K562 (cell line): ENCODE data around the gene ZBTB22. TPM values are rescaled to one million over a fixed set of nuclear protein-coding genes. Genes with fewer than 3 reads are reported as not detected.

Experiments used
- BHLHE40 ChIP-seq: IDR thresholded peaks from 2 replicates; pipeline ENCODE4 v1.6.1; 2011; ENCODE audit warnings: low read length, improper control_type of control experiment
- CHD4 ChIP-seq: fragments of 200-600 bp; sonication (generic); IDR thresholded peaks from 3 replicates; pipeline ENCODE4 v1.6.1; 2012; ENCODE audit warnings: low read depth, mild to moderate bottlenecking, mixed read lengths, low read length, inconsistent platforms; ENCODE audit not compliant: insufficient read depth, insufficient replicate concordance, poor library complexity, severe bottlenecking
- FIP1L1 ChIP-seq: fragments of 200-400 bp; formaldehyde crosslinking; IDR thresholded peaks from 2 replicates; pipeline ENCODE4 v1.6.1; 2018; ENCODE audit warnings: mild to moderate bottlenecking, low read depth, low read length; ENCODE audit not compliant: poor library complexity, severe bottlenecking
- HOXB6 ChIP-seq: fragments of 250-450 bp; sonication (Bioruptor Pico); IDR thresholded peaks from 2 replicates; pipeline ENCODE4 v1.5.1; 2022; ENCODE audit warnings: mild to moderate bottlenecking, borderline replicate concordance
- PML ChIP-seq: IDR thresholded peaks from 2 replicates; pipeline ENCODE4 v1.6.1; 2012; ENCODE audit warnings: low read length, inconsistent platforms
- SMAD2 ChIP-seq: fragments of 150-350 bp; IDR thresholded peaks from 2 replicates; pipeline ENCODE4 v1.6.1; 2014; ENCODE audit warnings: low read depth, mild to moderate bottlenecking, low read length
- STAT5A ChIP-seq: IDR thresholded peaks from 2 replicates; pipeline ENCODE4 v1.6.1; 2012; ENCODE audit warnings: low read length, inconsistent platforms, borderline replicate concordance
- TEAD2 ChIP-seq: fragments of 450-650 bp; IDR thresholded peaks from 2 replicates; pipeline ENCODE4 v1.6.1; 2016; ENCODE audit warnings: missing genetic modification characterization, control low read depth, missing compliant biosample characterization
- TOE1 ChIP-seq, 2 experiments: fragments of 450-650 bp in 1 of 2; sonication (generic) in 1 of 2; formaldehyde crosslinking in 1 of 2; IDR thresholded peaks; 2 replicates each; pipeline versions ENCODE4 v1.7.1 to v1.8.0; 2016 to 2022; ENCODE audit warnings: borderline replicate concordance in 2 of 2, mild to moderate bottlenecking in 2 of 2, antibody characterized with exemption in 1 of 2, inconsistent platforms in 1 of 2, low read depth in 1 of 2, missing genetic modification reagents in 1 of 2, moderate library complexity in 1 of 2
- ZNF146 ChIP-seq: IDR thresholded peaks from one replicate; pipeline ENCODE4 v1.6.1; 2018; ENCODE audit warnings: missing compliant biosample characterization; ENCODE audit not compliant: unreplicated experiment
- ZNF3 ChIP-seq: fragments of 250-450 bp; sonication (Bioruptor Pico); IDR thresholded peaks from 2 replicates; pipeline ENCODE4 v1.5.0; 2021; ENCODE audit warnings: mild to moderate bottlenecking, moderate library complexity
- ZNF41 ChIP-seq: fragments of 250-450 bp; sonication (Bioruptor Pico); conservative IDR thresholded peaks from 2 replicates; pipeline ENCODE4 v1.4.0; 2020; ENCODE audit warnings: mild to moderate bottlenecking
- ZNF431 ChIP-seq: sonication (generic); formaldehyde crosslinking; IDR thresholded peaks from 2 replicates; pipeline ENCODE4 v1.8.0; 2022; ENCODE audit warnings: mild to moderate bottlenecking, missing genetic modification reagents
- ZNF561 ChIP-seq: fragments of 450-650 bp; formaldehyde crosslinking; conservative IDR thresholded peaks from 2 replicates; pipeline ENCODE4 v1.4.0; 2020; ENCODE audit warnings: mild to moderate bottlenecking, moderate library complexity
- polyA plus RNA-seq, 8 experiments: library from polyadenylated mRNA; depleted of rRNA in 4 of 8; stranded (reverse) in 5 of 8; unstranded in 3 of 8; fragments of >200 nt; fragmentation: Nextera tagmentation in 2 of 8; fragmentation: Illumina TruSeq in 1 of 8; extraction: Ambion mirVana in 2 of 8; extraction: Trizol in 1 of 8; gene quantifications; 2 replicates each; pipeline versions ENCODE4 v1.2.1 to v1.2.3, GENCODE V29; 2011 to 2014; ENCODE audit warnings: inconsistent platforms in 1 of 8, missing spikeins in 1 of 8
- total RNA-seq, 7 experiments: library from RNA; depleted of rRNA in 6 of 7; stranded (reverse); fragments of >200 nt in 6 of 7; fragmentation: Illumina TruSeq in 2 of 7; extraction: Trizol in 2 of 7; gene quantifications; 2 replicates each; pipeline versions ENCODE4 v1.2.1 to v1.2.3, GENCODE V29; 2011 to 2021; ENCODE audit warnings: low replicate concordance in 1 of 7
- TF ChIP-seq, protein P1 (sequence below): sonication (generic); formaldehyde crosslinking; IDR thresholded peaks from 2 replicates; pipeline ENCODE4 v1.8.0; 2022; ENCODE audit warnings: mild to moderate bottlenecking, low read depth, missing genetic modification reagents
- TF ChIP-seq, protein P2 (sequence below): sonication (generic); formaldehyde crosslinking; IDR thresholded peaks from 2 replicates; pipeline ENCODE4 v1.8.0; 2022; ENCODE audit warnings: mild to moderate bottlenecking, missing genetic modification reagents
- TF ChIP-seq, protein P3 (sequence below): fragments of 450-650 bp; formaldehyde crosslinking; IDR thresholded peaks from 2 replicates; pipeline ENCODE4 v1.4.0; 2022; ENCODE audit warnings: missing genetic modification characterization
- TF ChIP-seq, protein P4 (sequence below): sonication (generic); formaldehyde crosslinking; IDR thresholded peaks from 2 replicates; pipeline ENCODE4 v1.5.0; 2020; ENCODE audit warnings: missing genetic modification reagents
- TF ChIP-seq, protein P5 (sequence below): fragments of 200-800 bp; sonication (Bioruptor generic); IDR thresholded peaks from 2 replicates; pipeline ENCODE4 v1.6.1; 2017; ENCODE audit warnings: missing genetic modification characterization, missing compliant biosample characterization
- TF ChIP-seq, protein P6 (sequence below): sonication (generic); formaldehyde crosslinking; IDR thresholded peaks from 2 replicates; pipeline ENCODE4 v1.9.0; 2022; ENCODE audit warnings: mild to moderate bottlenecking, missing genetic modification reagents

Gene ZBTB22
- total and polyA plus RNA-seq, 9 of the 15 experiments (the other 6 are each of a cell fraction or from before 2014, with no cell fraction given) = 0.21 to 11.9 (median 7.1) TPM

DNA sequence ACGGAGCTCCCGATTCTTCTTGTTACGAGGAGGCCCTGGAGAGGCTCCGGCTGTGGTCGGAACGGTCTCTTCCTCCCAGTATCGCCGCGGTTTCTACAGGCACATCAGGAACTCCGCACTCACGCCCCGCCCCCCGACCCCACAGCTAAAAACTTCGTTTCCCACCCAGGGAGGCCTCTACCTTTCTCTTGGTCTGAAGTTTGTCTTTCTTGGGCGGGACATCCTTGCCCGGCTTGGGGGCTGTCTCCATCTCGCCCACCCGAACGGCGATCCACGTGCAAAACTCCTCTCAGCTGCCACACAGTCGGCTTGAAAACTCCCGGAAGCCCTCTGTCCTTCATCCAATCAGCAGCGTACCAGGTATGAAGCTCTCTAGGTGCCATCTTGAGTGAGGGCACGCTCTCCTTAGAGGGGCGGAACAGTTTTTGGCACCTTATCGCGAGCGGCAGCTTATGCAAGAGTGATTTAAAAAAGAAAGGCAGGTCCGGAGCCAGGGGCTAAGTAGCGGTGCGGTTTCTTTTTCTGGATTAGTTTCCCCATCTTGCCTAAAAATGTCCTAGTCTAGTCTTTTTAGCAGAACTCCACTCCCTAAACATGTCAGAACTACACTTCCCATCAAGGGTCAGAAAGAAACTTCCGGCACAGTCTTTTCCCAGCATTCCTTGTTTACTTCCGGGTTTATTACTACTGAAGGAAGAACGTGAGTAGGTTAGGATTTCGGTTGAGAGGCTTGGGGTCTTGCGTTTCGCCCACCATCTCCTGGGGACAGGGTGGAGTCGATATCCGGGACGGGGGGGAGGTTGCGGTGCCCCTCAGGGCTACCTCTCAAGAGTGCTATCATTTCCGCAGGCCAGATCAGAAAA is 28.4 kb downstream of the ZBTB22 start, which contains the start of the genes PFDN6 and WDR46 (continued):
- TF ChIP-seq, protein P1, sequence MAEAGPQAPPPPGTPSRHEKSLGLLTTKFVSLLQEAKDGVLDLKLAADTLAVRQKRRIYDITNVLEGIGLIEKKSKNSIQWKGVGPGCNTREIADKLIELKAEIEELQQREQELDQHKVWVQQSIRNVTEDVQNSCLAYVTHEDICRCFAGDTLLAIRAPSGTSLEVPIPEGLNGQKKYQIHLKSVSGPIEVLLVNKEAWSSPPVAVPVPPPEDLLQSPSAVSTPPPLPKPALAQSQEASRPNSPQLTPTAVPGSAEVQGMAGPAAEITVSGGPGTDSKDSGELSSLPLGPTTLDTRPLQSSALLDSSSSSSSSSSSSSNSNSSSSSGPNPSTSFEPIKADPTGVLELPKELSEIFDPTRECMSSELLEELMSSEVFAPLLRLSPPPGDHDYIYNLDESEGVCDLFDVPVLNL (CRISPR knock-in tag) = no peak
- TF ChIP-seq ZNF561 (CRISPR knock-in tag) (no peak), STAT5A (no peak), ZNF41 (no peak), TOE1 (IDR thresholded peaks at IDR 0.05; ENCODE audit: borderline replicate concordance) (no peak), TOE1 (CRISPR knock-in tag; IDR thresholded peaks at IDR 0.05; ENCODE audit: borderline replicate concordance, low read depth) (no peak), CHD4 (no peak), SMAD2 (no peak), PML (peak; percentile 35; the same call in 1 of the 2 replicates), TEAD2 (tag) (peak; percentile 36; the same call in 1 of the 2 replicates), HOXB6 (CRISPR knock-in tag) (no peak), FIP1L1 (no peak), ZNF3 (CRISPR knock-in tag) (no peak), ZNF431 (no peak), BHLHE40 (peak; percentile 80), ZNF146 (CRISPR knock-in tag) (no peak)
- TF ChIP-seq, protein P2, sequence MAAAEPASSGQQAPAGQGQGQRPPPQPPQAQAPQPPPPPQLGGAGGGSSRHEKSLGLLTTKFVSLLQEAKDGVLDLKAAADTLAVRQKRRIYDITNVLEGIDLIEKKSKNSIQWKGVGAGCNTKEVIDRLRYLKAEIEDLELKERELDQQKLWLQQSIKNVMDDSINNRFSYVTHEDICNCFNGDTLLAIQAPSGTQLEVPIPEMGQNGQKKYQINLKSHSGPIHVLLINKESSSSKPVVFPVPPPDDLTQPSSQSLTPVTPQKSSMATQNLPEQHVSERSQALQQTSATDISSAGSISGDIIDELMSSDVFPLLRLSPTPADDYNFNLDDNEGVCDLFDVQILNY (CRISPR knock-in tag) = no peak
- TF ChIP-seq, protein P3, sequence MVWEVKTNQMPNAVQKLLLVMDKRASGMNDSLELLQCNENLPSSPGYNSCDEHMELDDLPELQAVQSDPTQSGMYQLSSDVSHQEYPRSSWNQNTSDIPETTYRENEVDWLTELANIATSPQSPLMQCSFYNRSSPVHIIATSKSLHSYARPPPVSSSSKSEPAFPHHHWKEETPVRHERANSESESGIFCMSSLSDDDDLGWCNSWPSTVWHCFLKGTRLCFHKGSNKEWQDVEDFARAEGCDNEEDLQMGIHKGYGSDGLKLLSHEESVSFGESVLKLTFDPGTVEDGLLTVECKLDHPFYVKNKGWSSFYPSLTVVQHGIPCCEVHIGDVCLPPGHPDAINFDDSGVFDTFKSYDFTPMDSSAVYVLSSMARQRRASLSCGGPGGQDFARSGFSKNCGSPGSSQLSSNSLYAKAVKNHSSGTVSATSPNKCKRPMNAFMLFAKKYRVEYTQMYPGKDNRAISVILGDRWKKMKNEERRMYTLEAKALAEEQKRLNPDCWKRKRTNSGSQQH (CRISPR knock-in tag) = no peak
- TF ChIP-seq, protein P4, sequence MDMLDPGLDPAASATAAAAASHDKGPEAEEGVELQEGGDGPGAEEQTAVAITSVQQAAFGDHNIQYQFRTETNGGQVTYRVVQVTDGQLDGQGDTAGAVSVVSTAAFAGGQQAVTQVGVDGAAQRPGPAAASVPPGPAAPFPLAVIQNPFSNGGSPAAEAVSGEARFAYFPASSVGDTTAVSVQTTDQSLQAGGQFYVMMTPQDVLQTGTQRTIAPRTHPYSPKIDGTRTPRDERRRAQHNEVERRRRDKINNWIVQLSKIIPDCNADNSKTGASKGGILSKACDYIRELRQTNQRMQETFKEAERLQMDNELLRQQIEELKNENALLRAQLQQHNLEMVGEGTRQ = no peak
- TF ChIP-seq, protein P5, sequence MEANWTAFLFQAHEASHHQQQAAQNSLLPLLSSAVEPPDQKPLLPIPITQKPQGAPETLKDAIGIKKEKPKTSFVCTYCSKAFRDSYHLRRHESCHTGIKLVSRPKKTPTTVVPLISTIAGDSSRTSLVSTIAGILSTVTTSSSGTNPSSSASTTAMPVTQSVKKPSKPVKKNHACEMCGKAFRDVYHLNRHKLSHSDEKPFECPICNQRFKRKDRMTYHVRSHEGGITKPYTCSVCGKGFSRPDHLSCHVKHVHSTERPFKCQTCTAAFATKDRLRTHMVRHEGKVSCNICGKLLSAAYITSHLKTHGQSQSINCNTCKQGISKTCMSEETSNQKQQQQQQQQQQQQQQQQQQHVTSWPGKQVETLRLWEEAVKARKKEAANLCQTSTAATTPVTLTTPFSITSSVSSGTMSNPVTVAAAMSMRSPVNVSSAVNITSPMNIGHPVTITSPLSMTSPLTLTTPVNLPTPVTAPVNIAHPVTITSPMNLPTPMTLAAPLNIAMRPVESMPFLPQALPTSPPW (CRISPR knock-in tag) = peak; percentile 66
- TF ChIP-seq, protein P6, sequence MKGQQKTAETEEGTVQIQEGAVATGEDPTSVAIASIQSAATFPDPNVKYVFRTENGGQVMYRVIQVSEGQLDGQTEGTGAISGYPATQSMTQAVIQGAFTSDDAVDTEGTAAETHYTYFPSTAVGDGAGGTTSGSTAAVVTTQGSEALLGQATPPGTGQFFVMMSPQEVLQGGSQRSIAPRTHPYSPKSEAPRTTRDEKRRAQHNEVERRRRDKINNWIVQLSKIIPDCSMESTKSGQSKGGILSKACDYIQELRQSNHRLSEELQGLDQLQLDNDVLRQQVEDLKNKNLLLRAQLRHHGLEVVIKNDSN (CRISPR knock-in tag) = peak; percentile 27; the same call in 1 of the 2 replicates
